Activated B cell treated with CpG ODN at 0.5 μM for 24 hours (primary cell): ENCODE results near the gene GAL3ST3. TPM values are rescaled to one million over a fixed set of nuclear protein-coding genes. Genes with fewer than 3 reads are reported as not detected.
"Not testable (repeated sequence)": the region's sequence is repeated elsewhere in the genome, so short reads cannot be mapped to it uniquely, and the experiment has no call there.

Experiments
- ATAC-seq: fragments of 200-7000 bp; cut with Tn5 transposase; one replicate; pipeline ENCODE4 v1.10.0; 2021; ENCODE audit warnings: low read depth, mild to moderate bottlenecking, moderate library complexity
- CTCF ChIA-PET: fragments of 350-600 bp; sonication (Branson Sonifier 250); formaldehyde crosslinking; loops from one replicate; lab custom pipeline; 2021; ENCODE audit warnings: antibody characterized with exemption; lab: Charles Lee
- POLR2A ChIA-PET: fragments of 350-600 bp; sonication (Branson Sonifier 250); formaldehyde crosslinking; loops from one replicate; lab custom pipeline; 2021; ENCODE audit warnings: antibody characterized with exemption; lab: Charles Lee
- DNase-seq: peaks from one replicate; pipeline ENCODE4 v3.0.0; 2022
- H3K27ac Mint-ChIP-seq: one replicate; pipeline ENCODE4 v1.8.0; 2020; ENCODE audit warnings: mixed read lengths
- H3K27me3 Mint-ChIP-seq: one replicate; pipeline ENCODE4 v1.8.0; 2021; ENCODE audit warnings: mixed read lengths
- H3K36me3 Mint-ChIP-seq: one replicate; pipeline ENCODE4 v1.8.0; 2021; ENCODE audit warnings: low read depth, mixed read lengths
- H3K4me1 Mint-ChIP-seq: one replicate; pipeline ENCODE4 v1.8.0; 2021; ENCODE audit warnings: mixed read lengths
- H3K4me3 Mint-ChIP-seq: one replicate; pipeline ENCODE4 v1.8.0; 2020; ENCODE audit warnings: mild to moderate bottlenecking, mixed read lengths
- H3K9me3 Mint-ChIP-seq: one replicate; pipeline ENCODE4 v1.8.0; 2020; ENCODE audit warnings: mixed read lengths
- intact Hi-C: fragments of 100-400 bp; cut with micrococcal nuclease; formaldehyde crosslinking; loops from one replicate; pipeline ENCODE4 v1.15.1; 2024
- total RNA-seq: library from RNA; stranded (reverse); gene quantifications from 2 replicates; pipeline ENCODE4 v1.2.3, GENCODE V29; 2022
- TF ChIP-seq, protein P1 (sequence below): fragments of 200-600 bp; IDR thresholded peaks from one replicate; pipeline ENCODE4 v1.8.0; 2022; ENCODE audit warnings: antibody characterized with exemption, mild to moderate bottlenecking

GAL3ST3 gene
- total RNA-seq, 1 donor from 2014 or later = not detected

DNA sequence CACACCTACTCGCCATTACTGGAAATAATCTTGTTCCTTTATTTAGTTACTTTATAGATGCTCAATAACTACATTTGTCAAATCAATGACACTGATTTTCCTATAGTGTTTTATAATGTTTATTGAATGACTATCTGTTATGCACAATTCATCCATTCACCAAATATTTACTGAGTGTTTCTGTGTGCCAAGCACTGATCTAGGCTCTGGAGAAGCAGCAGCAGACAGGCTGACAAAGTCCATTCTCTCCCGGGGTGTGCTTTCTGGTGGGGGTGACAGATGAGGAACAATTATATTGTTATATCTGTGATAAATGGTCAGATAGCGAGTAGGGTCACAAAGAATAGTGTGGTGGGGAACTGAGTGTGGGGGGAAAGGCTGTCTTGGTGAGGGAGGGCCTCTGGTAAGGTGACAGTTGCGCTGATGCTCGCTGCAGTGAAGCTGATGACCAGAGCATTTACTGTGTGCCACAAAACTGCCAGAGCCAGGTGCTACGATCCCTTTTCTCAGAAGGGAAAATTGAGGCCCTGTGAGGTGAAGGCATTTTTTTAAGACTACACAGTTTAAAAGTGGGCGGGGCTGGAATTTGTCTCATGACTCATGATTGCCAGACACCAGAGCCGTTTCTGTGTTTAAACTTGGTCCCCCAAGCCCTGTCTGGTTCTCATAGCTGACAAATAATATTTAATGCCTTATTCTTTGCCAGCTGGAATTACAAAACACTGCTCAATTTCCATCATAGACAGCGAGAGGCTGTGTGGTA lies 31.3 kb upstream of the GAL3ST3 start:
- peak overlapping the region; percentile 98 for H3K27ac Mint-ChIP-seq
- POLR2A ChIA-PET = interaction anchor here (0.8 to 5.4 kb wide), 7 partner anchors 11 to 188 kb away, joined by 4 to 59 read pairs (median 7); partner anchors contain the start of genes PACS1 and RAB1B
- peak overlapping the region; percentile 80 for H3K4me3 Mint-ChIP-seq
- TF ChIP-seq, protein P1, sequence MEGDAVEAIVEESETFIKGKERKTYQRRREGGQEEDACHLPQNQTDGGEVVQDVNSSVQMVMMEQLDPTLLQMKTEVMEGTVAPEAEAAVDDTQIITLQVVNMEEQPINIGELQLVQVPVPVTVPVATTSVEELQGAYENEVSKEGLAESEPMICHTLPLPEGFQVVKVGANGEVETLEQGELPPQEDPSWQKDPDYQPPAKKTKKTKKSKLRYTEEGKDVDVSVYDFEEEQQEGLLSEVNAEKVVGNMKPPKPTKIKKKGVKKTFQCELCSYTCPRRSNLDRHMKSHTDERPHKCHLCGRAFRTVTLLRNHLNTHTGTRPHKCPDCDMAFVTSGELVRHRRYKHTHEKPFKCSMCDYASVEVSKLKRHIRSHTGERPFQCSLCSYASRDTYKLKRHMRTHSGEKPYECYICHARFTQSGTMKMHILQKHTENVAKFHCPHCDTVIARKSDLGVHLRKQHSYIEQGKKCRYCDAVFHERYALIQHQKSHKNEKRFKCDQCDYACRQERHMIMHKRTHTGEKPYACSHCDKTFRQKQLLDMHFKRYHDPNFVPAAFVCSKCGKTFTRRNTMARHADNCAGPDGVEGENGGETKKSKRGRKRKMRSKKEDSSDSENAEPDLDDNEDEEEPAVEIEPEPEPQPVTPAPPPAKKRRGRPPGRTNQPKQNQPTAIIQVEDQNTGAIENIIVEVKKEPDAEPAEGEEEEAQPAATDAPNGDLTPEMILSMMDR = no peak
- peaks cover 22% of the 10 kb centered on the region for H3K36me3 Mint-ChIP-seq
- no peak for DNase-seq
- CTCF ChIA-PET = interaction anchor here (0.9 to 2.1 kb wide), 7 partner anchors 11 to 53 kb away, joined by 3 to 13 read pairs (median 4); no protein-coding TSS in a partner anchor
- H3K27me3 Mint-ChIP-seq = no peaks in the 10 kb centered on the region
- H3K4me1 Mint-ChIP-seq = peaks cover 96% of the 10 kb centered on the region
- peak; percentile 51 for ATAC-seq
- no peaks in the 10 kb centered on the region for H3K9me3 Mint-ChIP-seq
- intact Hi-C loops = loop anchor here (2.0 kb wide), 1 partner anchor 143 kb away; no protein-coding TSS in a partner anchor

DNA sequence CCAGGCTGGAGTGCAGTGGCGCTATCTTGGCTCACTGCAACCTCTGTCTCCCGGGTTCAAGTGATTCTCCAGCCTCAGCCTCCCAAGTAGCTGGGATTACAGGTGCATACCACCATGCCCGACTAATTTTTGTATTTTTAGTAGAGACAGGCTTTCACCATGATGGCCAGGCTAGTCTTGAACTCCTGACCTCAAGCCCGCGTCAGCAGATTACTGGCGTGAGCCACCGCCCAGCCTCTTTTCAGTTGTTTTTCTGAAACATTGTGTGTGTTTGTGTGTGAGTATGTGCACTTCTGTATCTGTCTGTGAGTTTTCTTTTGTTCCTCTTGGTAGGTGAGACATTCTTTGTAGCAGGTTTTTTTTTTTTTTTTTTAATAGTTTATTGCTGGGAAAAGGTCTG lies 30.0 kb upstream of the GAL3ST3 start:
- Mint-ChIP-seq H3K27ac (peak overlapping the region; percentile 78), H3K4me3 (peak overlapping the region; percentile 24), H3K36me3 (peaks cover 32% of the 10 kb centered on the region), H3K4me1 (peaks cover 94% of the 10 kb centered on the region)
- DNase-seq, H3K9me3 Mint-ChIP-seq, H3K27me3 Mint-ChIP-seq, intact Hi-C loops, ATAC-seq: not testable (repeated sequence)
- CTCF ChIA-PET = interaction anchor here (1.0 to 1.4 kb wide), 6 partner anchors 9 to 54 kb away, joined by 3 to 5 read pairs (median 4); no protein-coding TSS in a partner anchor
- POLR2A ChIA-PET = interaction anchor here (0.7 to 5.4 kb wide), 5 partner anchors 9 to 48 kb away, joined by 8 to 59 read pairs (median 8); partner anchors contain the start of genes PACS1 and SF3B2

DNA sequence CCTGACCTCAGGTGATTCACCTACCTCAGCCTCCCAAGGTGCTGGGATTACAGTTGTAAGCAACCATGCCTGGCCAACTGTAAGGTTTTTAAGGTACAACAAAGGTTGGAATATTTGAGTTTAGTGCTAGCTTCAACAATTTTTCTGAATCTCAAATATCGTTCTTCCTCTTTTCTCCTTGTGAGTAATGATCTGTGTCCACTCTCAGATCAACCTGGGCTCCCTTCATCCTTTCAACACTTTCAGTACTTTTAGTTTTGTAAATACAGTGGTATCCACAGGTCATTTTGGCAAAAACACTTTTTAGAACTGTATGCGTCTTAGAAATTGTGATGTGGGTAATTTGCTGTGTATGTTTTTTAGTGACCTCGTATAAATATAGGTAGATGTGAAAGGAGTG lies 29.0 kb upstream of the GAL3ST3 start:
- peaks cover 93% of the 10 kb centered on the region for H3K4me1 Mint-ChIP-seq
- intact Hi-C loops = no loop called here
- ChIA-PET POLR2A (interaction anchor here (0.6 to 5.4 kb wide), 7 partner anchors 8 to 49 kb away, joined by 3 to 59 read pairs (median 5); partner anchors contain the start of gene PACS1), CTCF (interaction anchor here (1.0 to 1.2 kb wide), 3 partner anchors 32 to 49 kb away, joined by 3 to 5 read pairs (median 5); no protein-coding TSS in a partner anchor)
- peaks cover 40% of the 10 kb centered on the region for H3K36me3 Mint-ChIP-seq
- no peaks in the 10 kb centered on the region for H3K27me3 Mint-ChIP-seq
- H3K4me3 Mint-ChIP-seq = peak overlapping the region; percentile 32
- DNase-seq (no peak), ATAC-seq (peak; percentile 28)
- H3K27ac Mint-ChIP-seq = peak overlapping the region; percentile 78
- TF ChIP-seq, protein P1 = no peak
- no peaks in the 10 kb centered on the region for H3K9me3 Mint-ChIP-seq

DNA sequence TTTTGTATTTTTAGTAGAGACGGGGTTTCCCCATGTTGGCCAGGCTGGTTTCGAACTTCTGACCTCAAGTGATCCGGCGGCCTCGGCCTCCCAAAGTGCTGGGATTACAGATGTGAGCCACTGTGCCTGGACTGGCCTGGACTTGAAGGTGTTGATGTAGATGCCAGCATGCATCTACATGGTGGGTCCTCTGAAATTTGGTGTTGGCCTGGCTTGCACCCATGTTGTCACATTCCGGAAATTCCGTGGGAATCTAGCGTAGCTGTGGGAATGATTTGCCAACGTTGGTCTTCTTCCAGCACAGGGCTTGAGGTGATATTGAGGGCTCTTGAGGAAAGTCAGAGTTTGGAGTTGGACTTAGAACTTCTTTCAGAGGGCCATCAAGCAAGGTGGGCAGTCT lies 27.6 kb upstream of the GAL3ST3 start:
- peak overlapping the region; percentile 78 for H3K27ac Mint-ChIP-seq
- no peak for ATAC-seq
- intact Hi-C loops = no loop called here

DNA sequence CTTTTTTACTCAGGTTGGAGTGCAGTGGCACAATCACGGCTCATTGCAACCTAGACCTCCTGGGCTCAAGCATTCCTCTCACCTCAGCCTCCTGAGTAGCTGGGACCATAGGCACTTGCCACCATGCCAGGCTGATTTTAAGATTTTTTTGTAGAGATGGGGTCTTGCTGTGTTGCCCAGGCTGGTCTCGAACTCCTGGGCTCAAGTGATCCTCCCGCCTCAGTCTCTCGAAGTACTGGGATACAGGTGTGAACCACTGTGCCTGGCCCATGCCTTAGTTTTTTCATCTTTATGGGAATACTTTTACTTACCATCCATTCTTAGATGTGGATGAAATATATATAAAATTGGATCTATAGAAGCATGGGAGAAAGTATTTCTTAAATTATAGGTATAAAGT lies 26.3 kb upstream of the GAL3ST3 start:
- Mint-ChIP-seq H3K4me3 (no peak overlapping the region), H3K27me3 (no peaks in the 10 kb centered on the region), H3K36me3 (peaks cover 52% of the 10 kb centered on the region), H3K27ac (no peak overlapping the region), H3K4me1 (peaks cover 86% of the 10 kb centered on the region), H3K9me3 (no peaks in the 10 kb centered on the region)
- DNase-seq = no peak
- no peak for ATAC-seq
- intact Hi-C loops = no loop called here
- ChIA-PET POLR2A (interaction anchor here (0.6 to 1.6 kb wide), 6 partner anchors 25 to 1626 kb away, joined by 3 to 8 read pairs (median 5); no protein-coding TSS in a partner anchor), CTCF (no interaction called here)
- TF ChIP-seq, protein P1 = no peak

More for the DNA sequence above, 27.6 kb upstream of the GAL3ST3 start:
- no peaks in the 10 kb centered on the region for H3K27me3 Mint-ChIP-seq
- TF ChIP-seq, protein P1 = no peak
- CTCF ChIA-PET = interaction anchor here (0.8 to 1.3 kb wide), 3 partner anchors 8 to 59 kb away, joined by 3 to 4 read pairs (median 4); no protein-coding TSS in a partner anchor
- H3K36me3 Mint-ChIP-seq = peaks cover 48% of the 10 kb centered on the region
- H3K9me3 Mint-ChIP-seq = no peaks in the 10 kb centered on the region
- H3K4me1 Mint-ChIP-seq = peaks cover 93% of the 10 kb centered on the region
- no peak overlapping the region for H3K4me3 Mint-ChIP-seq
- POLR2A ChIA-PET = interaction anchor here (0.6 to 1.1 kb wide), 6 partner anchors 24 to 1295 kb away, joined by 3 to 5 read pairs (median 4); no protein-coding TSS in a partner anchor
- no peak for DNase-seq
